Gastrocnemius medialis (tissue), 4 donors: ENCODE results near the gene RO60.

Source experiments
- CTCF ChIP-seq, 5 experiments: fragments of 450-650 bp in 3 of 5; fragments of 200-600 bp in 2 of 5; sonication (generic) in 2 of 5; IDR thresholded peaks in 4 of 5; conservative IDR thresholded peaks in 1 of 5; 1 replicate in 4 of 5; 2 replicates in 1 of 5; pipeline ENCODE4 v1.5.1; 2016 to 2019; ENCODE audit warnings: antibody characterized with exemption in 5 of 5, mild to moderate bottlenecking in 3 of 5, moderate library complexity in 3 of 5
- POLR2A ChIP-seq, 2 donors: fragments of 450-650 bp; IDR thresholded peaks; one replicate each; pipeline ENCODE4 v1.6.1; 2017; ENCODE audit warnings: antibody characterized with exemption in 2 of 2, mild to moderate bottlenecking in 2 of 2, moderate library complexity in 2 of 2

GRCh38 chr1:193102662-193103061, 43.2 kb downstream of the RO60 start:
- no peak for TF ChIP-seq CTCF (IDR thresholded peaks at IDR 0.05 in 4 of 5, conservative IDR thresholded peaks at IDR 0.05 in 1 of 5)
- no peak for TF ChIP-seq POLR2A (IDR thresholded peaks at IDR 0.05)
